Stimulated activated CD8-positive, alpha-beta memory T cell treated with anti-CD3 and anti-CD28 coated beads, Interleukin-15, amount 100 ng/mL, for 24 hours (primary cell): ENCODE data around the gene MTHFD1L.

Experiments used
- DNase-seq: peaks from one replicate; pipeline ENCODE4 v3.0.0-alpha.2; 2020; ENCODE audit warnings: low read depth

MTHFD1L gene

DNA sequence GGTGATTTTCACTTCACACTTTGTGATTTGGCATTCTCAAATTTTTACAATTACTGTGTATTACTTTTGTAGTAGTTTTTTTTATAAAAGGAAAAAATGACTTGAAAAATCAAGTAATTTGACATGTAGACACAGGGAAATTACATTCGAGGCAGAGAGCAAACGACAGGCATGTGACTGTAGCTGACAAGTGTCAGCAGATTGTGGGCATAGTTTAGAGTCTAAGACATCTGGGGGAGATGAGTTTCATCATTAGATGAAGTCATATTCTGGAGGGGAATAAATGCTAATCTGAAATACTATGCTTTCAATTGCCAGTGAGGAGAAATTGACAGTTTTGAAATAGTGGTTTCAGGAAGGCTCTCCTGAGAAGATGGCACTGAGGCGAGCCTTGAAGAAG is 126.0 kb downstream of the MTHFD1L start:
- DNase-seq: no peak

GRCh38 chr6:150992262-150992661 is 126.8 kb downstream of the MTHFD1L start:
- DNase-seq: no peak

- no peak for DNase-seq
Measured at GRCh38 chr6:150992703-150993102, 127.2 kb downstream of the MTHFD1L start.

- DNase-seq: no peak
Measured at GRCh38 chr6:150993253-150993652, 127.8 kb downstream of the MTHFD1L start.

DNA sequence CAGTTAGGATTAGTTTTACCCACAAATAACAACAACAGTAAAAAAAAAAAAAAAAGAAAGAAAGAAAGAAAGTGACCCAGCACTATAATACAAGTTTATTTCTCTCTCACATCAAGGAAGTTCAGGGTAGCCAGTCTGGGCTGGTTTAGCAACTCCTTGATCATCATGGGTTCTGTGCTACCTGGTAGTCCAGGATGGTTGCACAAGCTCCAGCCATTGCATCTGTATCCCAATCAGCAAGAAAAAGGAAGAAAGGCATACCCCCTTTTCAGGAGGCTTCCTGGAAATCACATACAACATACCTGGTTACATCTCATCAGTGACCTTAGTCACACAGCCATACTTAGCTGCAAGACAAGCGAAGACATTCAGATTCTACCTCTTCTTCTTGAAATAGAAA is 128.5 kb downstream of the MTHFD1L start:
- DNase-seq: no peak

- no peak for DNase-seq
Measured at GRCh38 chr6:150996968-150997367, 131.5 kb downstream of the MTHFD1L start.

GRCh38 chr6:150999107-150999506 is 133.6 kb downstream of the MTHFD1L start:
- no peak for DNase-seq

GRCh38 chr6:150999576-150999975 is 134.1 kb downstream of the MTHFD1L start:
- DNase-seq: no peak

- DNase-seq: no peak
Measured at GRCh38 chr6:151001387-151002056, 136.0 kb downstream of the MTHFD1L start.

DNA sequence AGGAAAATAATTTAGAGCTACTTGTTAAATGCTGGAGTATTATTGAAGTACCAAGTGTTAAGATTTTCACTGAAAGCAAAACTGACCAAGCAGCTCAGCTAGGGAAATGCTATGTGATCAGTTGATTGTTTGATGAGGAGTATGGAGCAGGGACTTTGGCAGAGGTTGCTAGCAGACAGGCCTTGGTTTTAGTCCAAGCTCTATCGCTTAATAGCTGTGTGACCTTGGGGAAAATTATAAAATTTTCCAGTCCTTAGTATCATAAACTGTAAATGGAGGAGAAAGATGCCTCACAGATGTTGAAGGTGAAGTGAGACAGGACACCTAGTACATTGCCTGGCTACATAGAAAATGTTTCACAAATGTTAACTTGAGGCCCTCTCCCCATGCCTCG is 136.6 kb downstream of the MTHFD1L start:
- DNase-seq: no peak

- DNase-seq: no peak
Measured at GRCh38 chr6:151002491-151002935, 137.0 kb downstream of the MTHFD1L start.

- no peak for DNase-seq
Measured at GRCh38 chr6:151004383-151005024, 139.0 kb downstream of the MTHFD1L start.

DNA sequence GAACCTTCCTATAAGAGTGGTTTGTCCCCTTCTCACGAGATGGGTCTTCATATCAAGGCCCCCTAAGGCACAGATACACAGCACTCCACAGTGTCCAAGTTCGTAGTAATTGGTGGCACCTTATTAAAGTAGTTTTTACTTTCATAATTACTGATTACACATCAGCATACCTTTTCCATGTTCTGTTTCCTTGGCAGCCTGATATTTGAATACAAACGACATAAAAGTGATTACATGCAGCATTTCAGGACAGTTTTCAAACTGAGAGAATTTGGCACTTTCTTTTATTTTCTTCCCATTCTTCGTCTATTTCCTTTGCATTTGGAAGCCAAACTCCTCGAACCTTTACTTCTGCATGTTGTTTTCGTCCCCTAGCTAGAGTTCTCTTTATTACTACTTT is 139.7 kb downstream of the MTHFD1L start:
- no peak for DNase-seq

DNA sequence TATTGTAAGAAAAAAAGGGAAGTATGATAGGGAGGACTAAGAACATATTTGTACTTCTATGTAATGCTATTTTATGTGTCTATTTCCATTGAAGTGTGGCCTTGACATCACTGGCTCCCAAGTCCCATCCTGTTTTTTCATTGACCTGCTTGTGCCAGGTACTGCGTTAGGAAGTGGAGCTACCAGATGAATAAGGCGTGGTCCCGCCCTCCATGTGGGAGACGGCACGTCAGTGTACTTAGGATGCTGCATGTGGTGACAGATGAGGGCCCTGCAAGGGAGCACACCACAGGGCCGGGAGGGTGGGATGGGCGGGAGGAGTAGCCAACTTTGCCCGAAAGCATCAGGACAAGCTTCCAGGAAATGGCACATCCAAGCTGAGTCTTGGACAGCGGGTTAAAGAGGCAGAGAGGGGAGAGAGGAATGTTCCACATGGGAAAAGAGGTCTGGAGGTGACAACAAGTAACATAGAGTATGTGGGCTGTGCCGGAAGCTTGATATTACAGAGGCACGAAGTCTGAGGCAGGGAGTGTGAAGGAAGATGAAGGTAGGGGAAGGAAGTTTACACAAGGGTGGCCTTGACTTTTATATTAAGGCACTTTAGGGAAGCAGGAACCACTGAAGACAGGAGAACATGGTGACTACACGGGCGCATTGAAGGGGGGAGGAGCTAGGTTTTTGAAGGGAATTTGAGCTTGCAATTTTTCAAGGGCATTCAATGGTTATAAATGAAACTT is 140.6 kb downstream of the MTHFD1L start:
- no peak for DNase-seq

DNA sequence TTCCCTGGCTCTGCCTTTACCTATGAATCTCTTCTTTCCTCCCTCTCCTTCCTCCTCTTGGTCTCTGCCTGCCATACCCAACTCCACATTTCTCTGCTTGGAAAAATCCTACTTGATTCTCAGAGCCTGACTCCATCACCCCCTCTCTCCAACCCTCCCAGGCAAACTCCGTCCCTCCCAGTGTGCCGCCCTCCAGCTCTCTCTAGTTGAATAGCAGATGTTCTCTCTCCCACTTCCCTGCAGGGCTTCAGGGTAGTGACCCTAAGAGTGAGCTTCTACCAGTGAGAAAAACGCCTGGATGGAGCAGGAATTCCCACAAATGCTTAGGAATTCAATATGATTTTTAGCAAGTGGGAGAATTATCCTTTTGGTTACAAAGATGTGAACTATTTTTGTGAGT is 141.6 kb downstream of the MTHFD1L start:
- no peak for DNase-seq

DNA sequence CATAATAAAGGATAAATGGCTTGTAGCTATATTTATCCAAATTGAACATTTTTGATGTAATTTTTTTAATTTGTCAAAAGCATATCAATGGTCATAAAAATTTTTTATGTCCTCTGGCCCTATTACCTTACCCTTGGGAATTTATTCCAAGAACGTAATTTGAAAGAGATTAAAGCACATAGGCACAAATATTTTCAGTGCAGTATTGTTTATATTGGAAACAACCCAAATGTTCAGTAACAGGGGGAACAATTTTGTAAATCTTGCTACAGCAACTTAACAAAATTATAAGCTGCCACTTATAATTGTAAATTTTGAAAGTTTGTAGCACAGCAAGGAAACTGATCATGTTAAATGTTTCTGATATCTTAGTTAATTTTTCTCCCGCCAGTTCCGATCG is 142.4 kb downstream of the MTHFD1L start:
- no peak for DNase-seq

DNA sequence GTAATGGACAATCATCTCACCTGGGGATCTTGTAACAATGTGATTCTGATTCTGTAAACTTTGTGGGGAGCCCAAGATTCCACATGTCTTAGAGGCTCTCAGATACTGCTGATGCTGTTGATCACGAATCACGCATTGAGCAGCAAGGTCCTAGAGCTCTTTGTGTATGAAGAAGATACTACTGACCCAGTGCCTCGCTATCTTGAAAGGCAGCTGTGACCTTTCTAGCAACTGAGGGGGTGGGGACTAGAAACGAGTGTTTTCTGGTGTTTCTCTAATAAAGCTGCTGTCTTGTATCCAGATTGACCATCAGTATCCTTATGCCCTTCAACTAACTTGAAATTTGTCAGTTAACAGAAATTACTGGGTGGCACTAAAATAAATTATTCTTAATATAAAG is 142.9 kb downstream of the MTHFD1L start:
- no peak for DNase-seq

DNA sequence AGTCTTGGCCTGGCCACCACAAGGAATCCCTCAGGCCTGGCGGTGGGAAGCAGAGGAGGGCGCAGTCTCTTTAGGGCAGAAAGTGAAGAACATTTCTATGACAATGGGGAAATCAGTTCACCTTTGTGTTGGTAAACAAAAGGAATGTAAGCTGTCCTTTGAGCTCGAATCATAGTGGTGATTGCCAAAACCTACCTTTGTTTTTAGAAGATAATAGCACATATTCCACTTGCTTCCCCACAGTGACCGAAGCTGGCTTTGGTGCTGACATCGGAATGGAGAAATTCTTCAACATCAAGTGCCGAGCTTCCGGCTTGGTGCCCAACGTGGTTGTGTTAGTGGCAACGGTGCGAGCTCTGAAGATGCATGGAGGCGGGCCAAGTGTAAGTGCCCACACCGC is 144.1 kb downstream of the MTHFD1L start:
- no peak for DNase-seq

GRCh38 chr6:151010071-151010470 is 144.6 kb downstream of the MTHFD1L start:
- DNase-seq: no peak

- DNase-seq: no peak
Measured at GRCh38 chr6:151012321-151013294, 147.1 kb downstream of the MTHFD1L start.

DNA sequence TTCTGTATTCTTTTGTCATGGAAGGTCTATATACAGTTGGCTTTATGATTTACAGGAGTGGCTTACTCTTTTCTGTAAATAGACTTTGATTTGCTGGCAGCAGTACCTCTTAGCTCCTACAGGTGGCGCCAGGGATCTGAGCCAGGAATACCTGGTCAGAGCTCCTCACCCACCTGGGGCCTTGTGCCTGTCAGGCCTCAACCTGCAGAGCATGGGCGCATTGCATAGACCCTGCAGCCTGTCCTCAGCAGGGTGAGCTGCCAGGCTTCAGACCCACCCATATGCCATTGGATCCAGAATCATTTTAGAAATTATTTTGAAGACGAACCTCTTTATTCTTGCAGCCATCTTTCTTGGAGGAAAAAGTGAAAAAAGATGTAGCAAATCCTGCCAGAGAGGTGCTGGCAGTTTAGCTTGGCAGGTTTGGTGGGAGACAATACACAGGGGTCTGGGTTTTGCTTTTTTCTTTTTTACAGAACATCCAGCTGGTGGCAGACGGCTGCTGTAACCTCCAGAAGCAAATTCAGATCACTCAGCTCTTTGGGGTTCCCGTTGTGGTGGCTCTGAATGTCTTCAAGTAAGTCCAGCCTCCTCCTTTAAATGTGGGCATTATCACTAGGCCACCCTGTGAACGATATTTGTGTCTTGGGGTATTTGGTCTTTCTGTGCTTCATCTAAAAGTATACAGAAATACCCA is 149.1 kb downstream of the MTHFD1L start:
- peak; percentile 12 for DNase-seq
